Kidney (tissue), 14 donors: Measurements from ENCODE around the gene MUSK. TPM values are rescaled to one million over a fixed set of nuclear protein-coding genes. Genes with fewer than 3 reads are reported as not detected.
A peak's percentile ranks its signal among the peaks of the same experiment; 100 is the strongest.

ENCODE experiments used
- DNase-seq, 5 donors: peaks; one replicate each; pipeline ENCODE4 v3.0.0-alpha.2; 2013 to 2020
- FAIRE-seq: peaks from 2 replicates; lab custom pipeline; 2012; peaks lifted over from hg19 to GRCh38; lab: Jason Lieb, UNC
- H3K27ac ChIP-seq, 2 donors: one replicate each; pipeline ENCODE4 v1.7.0; 2013; ENCODE audit warnings: low read depth in 2 of 2, low read length in 2 of 2, inconsistent platforms in 1 of 2
- H3K27me3 ChIP-seq: one replicate; pipeline ENCODE4 v1.7.1; 2013; ENCODE audit warnings: low read length, inconsistent platforms; ENCODE audit not compliant: control insufficient read depth, insufficient read depth
- H3K36me3 ChIP-seq, 3 donors: one replicate each; pipeline versions ENCODE4 v1.7.0 to v1.7.1; 2013; ENCODE audit warnings: low read length in 3 of 3, control low read depth in 1 of 3, inconsistent platforms in 1 of 3; ENCODE audit not compliant: insufficient read depth in 3 of 3, control insufficient read depth in 2 of 3
- H3K4me1 ChIP-seq, 3 donors: one replicate each; pipeline versions ENCODE4 v1.7.0 to v1.7.1; 2013; ENCODE audit warnings: low read length in 3 of 3, inconsistent platforms in 1 of 3, low read depth in 1 of 3; ENCODE audit not compliant: control insufficient read depth in 2 of 3, insufficient read depth in 2 of 3
- H3K4me3 ChIP-seq, 3 donors: one replicate each; pipeline versions ENCODE4 v1.7.0 to v1.8.1; 2013; ENCODE audit warnings: low read length in 3 of 3, control low read depth in 1 of 3, inconsistent platforms in 1 of 3
- H3K9ac ChIP-seq, 3 donors: one replicate each; pipeline versions ENCODE4 v1.7.0 to v1.7.1; 2013; ENCODE audit warnings: low read length in 3 of 3, control low read depth in 1 of 3, inconsistent platforms in 1 of 3
- H3K9me3 ChIP-seq, 3 donors: one replicate each; pipeline versions ENCODE4 v1.7.0 to v1.7.1; 2013; ENCODE audit warnings: low read length in 3 of 3, control low read depth in 1 of 3, inconsistent platforms in 1 of 3; ENCODE audit not compliant: control insufficient read depth in 2 of 3, insufficient read depth in 1 of 3
- intact Hi-C: fragments of 100-400 bp; cut with DNase I; formaldehyde crosslinking; loops from one replicate; pipeline ENCODE4 v1.11.1; 2022
- polyA plus RNA-seq: library from polyadenylated mRNA; stranded (reverse); fragments of 350-450 nt; fragmentation: Illumina TruSeq; extraction: RNeasy Lipid Tissue Mini Kit (QIAGEN cat#74804); gene quantifications from one replicate; pipeline ENCODE4 v1.2.3, GENCODE V29; 2014; ENCODE audit warnings: low read depth, low replicate concordance; ENCODE audit not compliant: insufficient read depth
- total RNA-seq: library from RNA; stranded (reverse); fragmentation: NEBNext Ultra II Directional; extraction: Animal tissue kit (Norgen Biotek cat#: 25700); gene quantifications from one replicate; pipeline ENCODE4 v1.2.1, GENCODE V29; 2021
- TF ChIP-seq, protein P1 (sequence below): IDR thresholded peaks from 3 replicates; pipeline ENCODE4 v1.5.1; 2012; ENCODE audit warnings: mild to moderate bottlenecking, moderate library complexity, borderline replicate concordance; ENCODE audit not compliant: insufficient read depth; ENCODE audit errors: extremely low read depth
- donor health status: control.
- donor health status: control.
- donor health status: control.
- donor health status: control.
- donor health status: control.
- donor health status: DM: yes; HTN: yes; CAD: no.
- donor health status: Normal renal cell carcinoma (clear cell type).

The MUSK gene
- total and polyA plus RNA-seq, 2 donors from 2014 or later: 0.31 TPM; not detected in 1

GRCh38 chr9:110765926-110766325, 97.3 kb downstream of the MUSK start:
- TF ChIP-seq, protein P1, sequence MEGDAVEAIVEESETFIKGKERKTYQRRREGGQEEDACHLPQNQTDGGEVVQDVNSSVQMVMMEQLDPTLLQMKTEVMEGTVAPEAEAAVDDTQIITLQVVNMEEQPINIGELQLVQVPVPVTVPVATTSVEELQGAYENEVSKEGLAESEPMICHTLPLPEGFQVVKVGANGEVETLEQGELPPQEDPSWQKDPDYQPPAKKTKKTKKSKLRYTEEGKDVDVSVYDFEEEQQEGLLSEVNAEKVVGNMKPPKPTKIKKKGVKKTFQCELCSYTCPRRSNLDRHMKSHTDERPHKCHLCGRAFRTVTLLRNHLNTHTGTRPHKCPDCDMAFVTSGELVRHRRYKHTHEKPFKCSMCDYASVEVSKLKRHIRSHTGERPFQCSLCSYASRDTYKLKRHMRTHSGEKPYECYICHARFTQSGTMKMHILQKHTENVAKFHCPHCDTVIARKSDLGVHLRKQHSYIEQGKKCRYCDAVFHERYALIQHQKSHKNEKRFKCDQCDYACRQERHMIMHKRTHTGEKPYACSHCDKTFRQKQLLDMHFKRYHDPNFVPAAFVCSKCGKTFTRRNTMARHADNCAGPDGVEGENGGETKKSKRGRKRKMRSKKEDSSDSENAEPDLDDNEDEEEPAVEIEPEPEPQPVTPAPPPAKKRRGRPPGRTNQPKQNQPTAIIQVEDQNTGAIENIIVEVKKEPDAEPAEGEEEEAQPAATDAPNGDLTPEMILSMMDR: no peak
- H3K27me3 ChIP-seq: no peaks in the 10 kb centered on the region
- FAIRE-seq (no peak), DNase-seq (no peak)
- no peaks in the 10 kb centered on the region for H3K36me3 ChIP-seq
- H3K4me3 ChIP-seq: no peak overlapping the region
- no peak overlapping the region for H3K9ac ChIP-seq
- peaks cover 0 to 3% (median 0%) of the 10 kb centered on the region in 3 donors for H3K4me1 ChIP-seq
- no peaks in the 10 kb centered on the region for H3K9me3 ChIP-seq
- no peak overlapping the region for H3K27ac ChIP-seq
- intact Hi-C loops: no loop called here

DNA sequence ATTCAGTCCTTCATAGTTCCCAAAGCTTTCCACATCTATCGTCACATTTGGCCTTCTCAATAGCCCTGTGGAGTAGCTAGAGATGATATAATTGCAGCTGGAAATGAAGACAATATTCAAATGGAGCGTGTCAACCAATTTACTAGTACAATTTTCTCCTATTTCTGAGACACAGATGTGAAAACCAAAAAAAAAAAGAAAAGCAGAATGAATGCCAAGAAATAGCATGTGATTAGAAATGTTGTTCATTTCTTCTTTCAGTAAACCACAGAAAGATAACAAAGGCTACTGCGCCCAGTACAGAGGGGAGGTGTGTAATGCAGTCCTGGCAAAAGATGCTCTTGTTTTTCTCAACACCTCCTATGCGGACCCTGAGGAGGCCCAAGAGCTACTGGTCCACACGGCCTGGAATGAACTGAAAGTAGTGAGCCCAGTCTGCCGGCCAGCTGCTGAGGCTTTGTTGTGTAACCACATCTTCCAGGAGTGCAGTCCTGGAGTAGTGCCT, 99.0 kb downstream of the MUSK start:
- H3K9me3 ChIP-seq: no peaks in the 10 kb centered on the region
- DNase-seq (peak in 1 of 5 donors; percentile 49), FAIRE-seq (no peak)
- TF ChIP-seq, protein P1: no peak
- no peaks in the 10 kb centered on the region for H3K36me3 ChIP-seq
- H3K9ac ChIP-seq: no peak overlapping the region
- H3K27me3 ChIP-seq: no peaks in the 10 kb centered on the region
- H3K4me3 ChIP-seq: no peak overlapping the region
- H3K4me1 ChIP-seq: peaks cover 0 to 3% (median 0%) of the 10 kb centered on the region in 3 donors
- intact Hi-C loops: no loop called here
- H3K27ac ChIP-seq: no peak overlapping the region

- no peaks in the 10 kb centered on the region for H3K9me3 ChIP-seq
- H3K9ac ChIP-seq: no peak overlapping the region
- DNase-seq (no peak), FAIRE-seq (no peak)
- intact Hi-C loops: no loop called here
- peaks cover 0 to 3% (median 0%) of the 10 kb centered on the region in 3 donors for H3K4me1 ChIP-seq
- no peaks in the 10 kb centered on the region for H3K27me3 ChIP-seq
- H3K27ac ChIP-seq: no peak overlapping the region
- no peaks in the 10 kb centered on the region for H3K36me3 ChIP-seq
- TF ChIP-seq, protein P1: no peak
- no peak overlapping the region for H3K4me3 ChIP-seq
Measured at GRCh38 chr9:110768886-110769285, 100.3 kb downstream of the MUSK start.

GRCh38 chr9:110769667-110770066, 101.1 kb downstream of the MUSK start:
- intact Hi-C loops: no loop called here
- H3K36me3 ChIP-seq: no peaks in the 10 kb centered on the region
- no peaks in the 10 kb centered on the region for H3K9me3 ChIP-seq
- no peak overlapping the region for H3K27ac ChIP-seq
- no peaks in the 10 kb centered on the region for H3K27me3 ChIP-seq
- H3K4me1 ChIP-seq: no peaks in the 10 kb centered on the region
- no peak overlapping the region for H3K4me3 ChIP-seq
- TF ChIP-seq, protein P1: no peak
- FAIRE-seq (no peak), DNase-seq (no peak)
- H3K9ac ChIP-seq: no peak overlapping the region
